ENCODE results near the gene MPZL2. TPM values are rescaled to one million over a fixed set of nuclear protein-coding genes. Genes with fewer than 3 reads are reported as not detected.

MPZL2 gene
- total and polyA plus RNA-seq, 10 of the 15 experiments (the other 5 are each of a cell fraction or from before 2014, with no cell fraction given), result 0.81 to 4.8 (median 3.1) TPM

DNA sequence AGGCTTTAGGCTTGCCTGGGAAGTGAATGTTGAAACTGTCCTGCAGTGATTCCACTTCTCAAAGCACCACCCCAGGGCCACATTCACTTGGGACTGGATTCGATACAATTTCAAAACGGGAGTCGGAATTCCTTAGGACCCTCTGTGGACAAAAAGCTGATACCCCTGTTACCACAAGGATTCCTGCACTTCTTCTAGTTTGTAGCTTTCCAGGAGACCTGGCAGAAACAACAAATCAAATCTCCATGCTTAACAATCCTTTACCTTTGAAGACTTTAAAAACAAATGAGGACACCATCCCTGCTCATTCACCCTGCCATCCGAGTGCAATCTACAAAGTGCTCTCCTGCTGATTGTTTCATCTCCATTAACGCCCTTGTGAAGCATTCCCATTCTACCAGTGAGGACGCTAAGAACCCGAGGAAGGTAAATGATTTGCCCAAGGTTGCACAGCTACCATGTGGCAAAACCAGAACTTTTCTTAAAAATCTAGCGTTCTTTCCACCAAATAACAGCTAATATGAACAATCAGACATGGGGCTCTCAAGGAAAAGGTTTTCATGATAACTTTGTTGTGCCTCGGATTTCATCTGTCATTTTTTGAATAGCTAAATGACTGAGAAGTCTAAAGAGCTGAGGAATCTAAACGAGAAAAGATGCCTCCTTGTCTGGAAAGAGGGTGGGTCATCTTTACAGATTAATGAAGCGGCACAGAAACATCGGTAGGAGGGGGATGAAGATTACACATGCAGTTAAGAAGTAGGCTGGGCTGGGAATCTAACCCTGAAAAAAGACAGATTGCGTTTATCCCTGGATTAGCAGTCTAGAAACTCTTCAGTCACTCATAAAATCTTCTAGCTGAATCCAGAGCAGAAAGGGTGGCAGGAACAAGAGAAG is 720 bp upstream of the MPZL2 start (continued):
- TF ChIP-seq, protein P1, sequence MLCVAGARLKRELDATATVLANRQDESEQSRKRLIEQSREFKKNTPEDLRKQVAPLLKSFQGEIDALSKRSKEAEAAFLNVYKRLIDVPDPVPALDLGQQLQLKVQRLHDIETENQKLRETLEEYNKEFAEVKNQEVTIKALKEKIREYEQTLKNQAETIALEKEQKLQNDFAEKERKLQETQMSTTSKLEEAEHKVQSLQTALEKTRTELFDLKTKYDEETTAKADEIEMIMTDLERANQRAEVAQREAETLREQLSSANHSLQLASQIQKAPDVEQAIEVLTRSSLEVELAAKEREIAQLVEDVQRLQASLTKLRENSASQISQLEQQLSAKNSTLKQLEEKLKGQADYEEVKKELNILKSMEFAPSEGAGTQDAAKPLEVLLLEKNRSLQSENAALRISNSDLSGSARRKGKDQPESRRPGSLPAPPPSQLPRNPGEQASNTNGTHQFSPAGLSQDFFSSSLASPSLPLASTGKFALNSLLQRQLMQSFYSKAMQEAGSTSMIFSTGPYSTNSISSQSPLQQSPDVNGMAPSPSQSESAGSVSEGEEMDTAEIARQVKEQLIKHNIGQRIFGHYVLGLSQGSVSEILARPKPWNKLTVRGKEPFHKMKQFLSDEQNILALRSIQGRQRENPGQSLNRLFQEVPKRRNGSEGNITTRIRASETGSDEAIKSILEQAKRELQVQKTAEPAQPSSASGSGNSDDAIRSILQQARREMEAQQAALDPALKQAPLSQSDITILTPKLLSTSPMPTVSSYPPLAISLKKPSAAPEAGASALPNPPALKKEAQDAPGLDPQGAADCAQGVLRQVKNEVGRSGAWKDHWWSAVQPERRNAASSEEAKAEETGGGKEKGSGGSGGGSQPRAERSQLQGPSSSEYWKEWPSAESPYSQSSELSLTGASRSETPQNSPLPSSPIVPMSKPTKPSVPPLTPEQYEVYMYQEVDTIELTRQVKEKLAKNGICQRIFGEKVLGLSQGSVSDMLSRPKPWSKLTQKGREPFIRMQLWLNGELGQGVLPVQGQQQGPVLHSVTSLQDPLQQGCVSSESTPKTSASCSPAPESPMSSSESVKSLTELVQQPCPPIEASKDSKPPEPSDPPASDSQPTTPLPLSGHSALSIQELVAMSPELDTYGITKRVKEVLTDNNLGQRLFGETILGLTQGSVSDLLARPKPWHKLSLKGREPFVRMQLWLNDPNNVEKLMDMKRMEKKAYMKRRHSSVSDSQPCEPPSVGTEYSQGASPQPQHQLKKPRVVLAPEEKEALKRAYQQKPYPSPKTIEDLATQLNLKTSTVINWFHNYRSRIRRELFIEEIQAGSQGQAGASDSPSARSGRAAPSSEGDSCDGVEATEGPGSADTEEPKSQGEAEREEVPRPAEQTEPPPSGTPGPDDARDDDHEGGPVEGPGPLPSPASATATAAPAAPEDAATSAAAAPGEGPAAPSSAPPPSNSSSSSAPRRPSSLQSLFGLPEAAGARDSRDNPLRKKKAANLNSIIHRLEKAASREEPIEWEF (IDR thresholded peaks at IDR 0.05; ENCODE audit: insufficient replicate concordance, low read depth, low read length), result no peak

DNA sequence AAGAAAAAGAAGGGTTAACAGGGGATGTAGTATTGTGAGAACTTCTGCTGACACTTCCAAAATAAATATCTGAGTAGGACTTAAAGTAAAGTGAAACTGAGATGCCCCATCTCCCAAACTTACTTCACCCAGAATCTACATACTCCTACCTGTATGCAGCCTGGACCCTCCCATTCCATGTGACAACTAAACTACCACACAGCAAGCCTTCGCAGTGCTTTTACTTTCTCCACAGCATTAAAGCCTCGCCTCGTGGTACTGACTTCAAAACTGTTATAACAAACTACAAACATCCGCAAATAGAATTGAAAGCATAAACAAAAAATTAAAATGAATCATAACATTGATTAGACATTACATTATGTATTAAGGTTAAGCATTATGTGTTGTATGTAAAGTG is 985 bp downstream of the MPZL2 start:
- no peaks in the 10 kb centered on the region for H4K20me1 ChIP-seq (ENCODE audit: control insufficient read depth, insufficient read depth)
- no peaks in the 10 kb centered on the region; the same call in 1 of the 3 replicates for H3K9me3 ChIP-seq (replicated peaks; ENCODE audit: control insufficient read depth, insufficient read depth, low read length)
- POLR2A ChIA-PET, result interaction anchor here (0.5 kb wide), 1 partner anchor 73 kb away, joined by 3 read pairs; no protein-coding TSS in a partner anchor
- no peak overlapping the region for H3K27ac ChIP-seq (ENCODE audit: control insufficient read depth, insufficient read depth)
- no peaks in the 10 kb centered on the region for H3K79me2 ChIP-seq (ENCODE audit: control insufficient read depth, insufficient read depth, low read length)
- no peak overlapping the region for H3K4me3 ChIP-seq
- CTCF ChIA-PET, result interaction anchor here (1.0 to 5.3 kb wide), 3 partner anchors 11 to 92 kb away, joined by 3 to 35 read pairs (median 6); partner anchors contain the start of gene MPZL3
- DNase-seq (ENCODE audit: low read depth, low spot score), result no peak
- intact Hi-C loops (cut with micrococcal nuclease; ENCODE audit: unreplicated experiment), result no loop called here
- H3K4me2 ChIP-seq (ENCODE audit: control insufficient read depth, insufficient read depth), result no peak overlapping the region
- peaks cover 0 to 13% of the 10 kb centered on the region in 2 experiments; a peak in 1 of 4 replicates for H3K27me3 ChIP-seq (replicated peaks in 1 of 2; ENCODE audit: control insufficient read depth in 2 of 2, insufficient read depth in 2 of 2, low read length in 1 of 2)
- H3K9ac ChIP-seq (ENCODE audit: control insufficient read depth, insufficient read depth, low read length), result no peak overlapping the region
- in situ Hi-C loops (cut with MboI), result no loop called here
- FAIRE-seq, result no peak
- H2AFZ ChIP-seq (ENCODE audit: control insufficient read depth, low read depth, low read length), result no peak overlapping the region
- peaks cover 9% of the 10 kb centered on the region for H3K4me1 ChIP-seq (ENCODE audit: control insufficient read depth, insufficient read depth, low read length)
- SMC1A ChIA-PET (ENCODE audit: uncharacterized antibody, unreplicated experiment), result interaction anchor here (1.0 to 10.2 kb wide), 5 partner anchors 11 to 106 kb away, joined by 3 to 56 read pairs (median 4); partner anchors contain the start of gene MPZL3
- BruUV-seq (replicated peaks), result no TSS peak
- ATAC-seq, result no peak
- no peaks in the 10 kb centered on the region for H3K36me3 ChIP-seq (ENCODE audit: control insufficient read depth in 2 of 2, insufficient read depth in 2 of 2, low read length in 1 of 2)
- TF ChIP-seq CHD2 (IDR thresholded peaks at IDR 0.05; ENCODE audit: borderline replicate concordance, low read depth, low read length) (no peak), ZNF622 (IDR thresholded peaks at IDR 0.05) (no peak), HDGF (IDR thresholded peaks at IDR 0.05) (no peak), CHD1 (IDR thresholded peaks at IDR 0.05; ENCODE audit: low read depth, low read length) (no peak), E2F8 (IDR thresholded peaks at IDR 0.05; ENCODE audit: low read depth, partially characterized antibody) (no peak), SKIL (IDR thresholded peaks at IDR 0.05; ENCODE audit: low read depth, poor library complexity, severe bottlenecking) (no peak), MEF2B (IDR thresholded peaks at IDR 0.05; ENCODE audit: partially characterized antibody, poor library complexity, severe bottlenecking) (no peak), MYC (IDR thresholded peaks at IDR 0.05; ENCODE audit: insufficient read depth, insufficient read length, insufficient replicate concordance, low read length, severe bottlenecking) (no peak)
- WGBS (ENCODE audit: insufficient coverage, insufficient replicate concordance, low lambda C conversion rate, missing lambda C conversion rate), result 40% methylated on average over 4 of the region's 4 CpGs
- RAD21 ChIA-PET (ENCODE audit: unreplicated experiment), result interaction anchor here (1.4 to 2.0 kb wide), 2 partner anchors 47 to 65 kb away, joined by 3 to 10 read pairs; no protein-coding TSS in a partner anchor

All from GM12878 (cell line).